HCT116 (cell line): ENCODE results near the gene TBC1D32. TPM values are rescaled to one million over a fixed set of nuclear protein-coding genes. Genes with fewer than 3 reads are reported as not detected.

Source experiments
- ATAC-seq: fragments of 200-7000 bp; cut with Tn5 transposase; 2 replicates; pipeline ENCODE4 v1.9.1; 2020; ENCODE audit warnings: mild to moderate bottlenecking, moderate library complexity
- BruUV-seq: library from RNA; stranded (reverse); fragments of 400-500 nt; replicated peaks from 2 replicates; lab custom pipeline; 2021; lab: Mats Ljungman, UMichigan
- CTCF ChIA-PET: fragments of 300-600 bp; sonication (Branson Sonifier 250); formaldehyde crosslinking; loops from one replicate; lab custom pipeline; 2021; ENCODE audit warnings: antibody characterized with exemption; lab: Charles Lee
- POLR2A ChIA-PET: fragments of 300-600, 350-600 bp; sonication (Branson Sonifier 250); formaldehyde crosslinking; loops from one replicate; lab custom pipeline; 2021; ENCODE audit warnings: antibody characterized with exemption; lab: Charles Lee
- RAD21 ChIA-PET, 2 experiments: fragments of 300-600 bp; sonication (Branson Sonifier 250); formaldehyde crosslinking; loops; one replicate each; lab custom pipeline; 2023; ENCODE audit warnings: low total read pairs in 2 of 2; ENCODE audit not compliant: uncharacterized antibody in 2 of 2, unreplicated experiment in 2 of 2, low non-redundant PET in 1 of 2; lab: Charles Lee
- DNase-seq: peaks from one replicate; pipeline ENCODE4 v3.0.0-alpha.2; 2010; ENCODE audit warnings: low read depth, low spot score
- H2AFZ ChIP-seq: fragments of 200-600 bp; shearing (Covaris generic), sonication (generic); 2 replicates; pipeline ENCODE4 v1.6.1; 2017; ENCODE audit warnings: low read depth, mixed run types, mixed read lengths, antibody characterized with exemption, low read length; ENCODE audit not compliant: poor library complexity, severe bottlenecking
- H3K27ac ChIP-seq: 2 replicates; pipeline ENCODE4 v1.5.1; 2012; ENCODE audit warnings: low read depth, low read length
- H3K27me3 ChIP-seq: fragments of 200-600 bp; sonication (generic); 2 replicates; pipeline ENCODE4 v1.6.1; 2016; ENCODE audit warnings: mixed run types, low read length, mixed read lengths; ENCODE audit not compliant: insufficient read depth
- H3K36me3 ChIP-seq, 2 experiments: fragments of 200-500 bp in 1 of 2; fragments of 200-600 bp in 1 of 2; sonication (Bioruptor generic) in 1 of 2; sonication (generic) in 1 of 2; 2 replicates each; pipeline versions ENCODE4 v1.5.1 to v1.6.1; 2014 to 2016; ENCODE audit warnings: low read length in 2 of 2, inconsistent platforms in 1 of 2, mixed read lengths in 1 of 2, mixed run types in 1 of 2; ENCODE audit not compliant: insufficient read depth in 2 of 2, control insufficient read depth in 1 of 2
- H3K4me1 ChIP-seq, 2 experiments: fragments of 200-600 bp in 1 of 2; sonication (generic) in 1 of 2; 2 replicates each; pipeline versions ENCODE4 v1.5.1 to v1.6.1; 2012 to 2017; ENCODE audit warnings: low read length in 2 of 2, inconsistent platforms in 1 of 2, mild to moderate bottlenecking in 1 of 2, mixed read lengths in 1 of 2, mixed run types in 1 of 2, moderate library complexity in 1 of 2; ENCODE audit not compliant: insufficient read depth in 2 of 2, control insufficient read depth in 1 of 2
- H3K4me2 ChIP-seq: fragments of 200-600 bp; sonication (generic); 2 replicates; pipeline ENCODE4 v1.6.1; 2017; ENCODE audit warnings: mixed run types, low read length, mixed read lengths
- H3K4me3 ChIP-seq, 2 experiments: fragments of 200-600 bp in 1 of 2; sonication (generic) in 1 of 2; replicated peaks in 1 of 2; 2 replicates each; pipeline ENCODE4 v1.5.1; 2011 to 2016; ENCODE audit warnings: low read length in 2 of 2, control low read depth in 1 of 2, low read depth in 1 of 2, mild to moderate bottlenecking in 1 of 2, mixed read lengths in 1 of 2, mixed run types in 1 of 2
- H3K79me2 ChIP-seq: fragments of 200-600 bp; sonication (generic); 2 replicates; pipeline ENCODE4 v1.6.1; 2017; ENCODE audit warnings: mild to moderate bottlenecking, mixed run types, low read length, moderate library complexity, mixed read lengths; ENCODE audit not compliant: insufficient read depth
- H3K9ac ChIP-seq: fragments of 200-600 bp; sonication (generic); 2 replicates; pipeline ENCODE4 v1.6.1; 2016; ENCODE audit warnings: low read length, mixed read lengths
- H3K9me2 ChIP-seq: fragments of 200-600 bp; sonication (generic), shearing (Covaris generic); 2 replicates; pipeline ENCODE4 v1.6.1; 2017; ENCODE audit warnings: mixed run types, mild to moderate bottlenecking, moderate library complexity; ENCODE audit not compliant: insufficient read depth
- H3K9me3 ChIP-seq, 2 experiments: fragments of 200-500 bp in 1 of 2; fragments of 200-600 bp in 1 of 2; sonication (Bioruptor generic) in 1 of 2; sonication (generic) in 1 of 2; 2 replicates each; pipeline ENCODE4 v1.6.1; 2014 to 2017; ENCODE audit warnings: low read length in 2 of 2, mixed read lengths in 2 of 2, inconsistent platforms in 1 of 2, low read depth in 1 of 2, mild to moderate bottlenecking in 1 of 2, mixed run types in 1 of 2, moderate library complexity in 1 of 2; ENCODE audit not compliant: control insufficient read depth in 1 of 2, insufficient read depth in 1 of 2
- H4K20me1 ChIP-seq: fragments of 200-600 bp; sonication (generic), shearing (Covaris generic); 2 replicates; pipeline ENCODE4 v1.6.1; 2017; ENCODE audit warnings: mixed run types, mild to moderate bottlenecking, moderate library complexity; ENCODE audit not compliant: insufficient read depth
- EGR1 ChIP-seq: IDR thresholded peaks from 2 replicates; pipeline ENCODE4 v1.6.1; 2012; ENCODE audit warnings: low read depth
- ELF1 ChIP-seq: IDR thresholded peaks from 2 replicates; pipeline ENCODE4 v1.6.1; 2012; ENCODE audit warnings: low read depth, borderline replicate concordance
- EZH2 ChIP-seq: fragments of 200-600 bp; sonication (generic); IDR thresholded peaks from 2 replicates; pipeline ENCODE4 v1.6.1; 2017; ENCODE audit warnings: antibody characterized with exemption, mixed run types
- POLR2AphosphoS5 ChIP-seq: IDR thresholded peaks from 2 replicates; pipeline ENCODE4 v1.6.1; 2011; ENCODE audit warnings: mild to moderate bottlenecking, low read depth, low read length, moderate library complexity
- RAD21 ChIP-seq: IDR thresholded peaks from 2 replicates; pipeline ENCODE4 v1.6.1; 2012; ENCODE audit warnings: low read depth, mild to moderate bottlenecking
- SIN3A ChIP-seq: IDR thresholded peaks from 2 replicates; pipeline ENCODE4 v1.6.1; 2012; ENCODE audit warnings: low read depth
- SRF ChIP-seq: IDR thresholded peaks from 2 replicates; pipeline ENCODE4 v1.6.1; 2012; ENCODE audit warnings: low read depth
- YY1 ChIP-seq: IDR thresholded peaks from 2 replicates; pipeline ENCODE4 v1.6.1; 2011; ENCODE audit warnings: low read length, low read depth, moderate library complexity, mild to moderate bottlenecking; ENCODE audit not compliant: insufficient replicate concordance; ENCODE audit errors: extremely low read depth
- ZNF274 ChIP-seq: fragments of 200-500 bp; sonication (Bioruptor generic); IDR thresholded peaks from 2 replicates; pipeline ENCODE4 v1.6.1; 2014; ENCODE audit warnings: mild to moderate bottlenecking, low read depth, low read length, inconsistent platforms
- intact Hi-C: fragments of 100-400 bp; cut with micrococcal nuclease; formaldehyde crosslinking; loops from 2 replicates; pipeline ENCODE4 v1.10.0; 2022
- total RNA-seq: library from RNA; stranded (reverse); gene quantifications from one replicate; pipeline ENCODE4 v1.2.1, GENCODE V29; 2021; ENCODE audit not compliant: unreplicated experiment
- TF ChIP-seq, protein P1 (sequence below): IDR thresholded peaks from 2 replicates; pipeline ENCODE4 v1.6.1; 2011; ENCODE audit warnings: mild to moderate bottlenecking, low read length, moderate library complexity; ENCODE audit not compliant: insufficient replicate concordance; ENCODE audit errors: extremely low read depth

Gene TBC1D32
- total RNA-seq, 1 experiment from 2014 or later, result 13.8 TPM

DNA sequence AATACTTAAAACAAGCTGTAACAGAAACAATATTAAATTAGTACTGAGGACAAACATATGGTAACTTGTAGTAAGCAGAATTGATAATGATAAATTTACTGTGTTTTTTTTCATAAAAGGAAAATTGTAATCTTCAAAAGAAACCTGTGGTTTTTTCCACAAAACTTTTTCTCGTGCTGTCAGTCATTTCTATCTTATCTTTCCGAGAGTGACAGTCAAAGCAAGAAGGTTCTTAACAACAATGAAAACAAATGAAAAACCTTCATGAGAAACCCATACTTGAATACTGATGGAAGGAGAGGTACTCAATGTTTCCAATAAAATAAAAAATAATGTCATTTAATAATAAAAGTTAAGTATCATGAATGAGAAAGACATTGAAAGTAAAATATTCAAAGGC, 174.0 kb downstream of the TBC1D32 start:
- ChIA-PET CTCF (no interaction called here), POLR2A (no interaction called here), RAD21 (no interaction called here)
- no peaks in the 10 kb centered on the region for H3K79me2 ChIP-seq
- H3K9ac ChIP-seq, result no peak overlapping the region
- no peaks in the 10 kb centered on the region for H3K9me2 ChIP-seq
- H3K4me2 ChIP-seq, result no peak overlapping the region
- H3K36me3 ChIP-seq, result no peaks in the 10 kb centered on the region
- BruUV-seq, result no TSS peak
- H4K20me1 ChIP-seq, result no peaks in the 10 kb centered on the region
- H3K4me1 ChIP-seq, result no peaks in the 10 kb centered on the region
- no peak overlapping the region for H3K4me3 ChIP-seq
- intact Hi-C loops, result no loop called here
- no peak for DNase-seq
- H2AFZ ChIP-seq, result no peak overlapping the region
- no peaks in the 10 kb centered on the region for H3K9me3 ChIP-seq
- no peak for ATAC-seq
- H3K27ac ChIP-seq, result no peak overlapping the region
- TF ChIP-seq ELF1 (no peak), POLR2AphosphoS5 (no peak), SIN3A (no peak), ZNF274 (no peak), EZH2 (no peak), YY1 (no peak), SRF (no peak), EGR1 (no peak), RAD21 (no peak)
- TF ChIP-seq, protein P1, sequence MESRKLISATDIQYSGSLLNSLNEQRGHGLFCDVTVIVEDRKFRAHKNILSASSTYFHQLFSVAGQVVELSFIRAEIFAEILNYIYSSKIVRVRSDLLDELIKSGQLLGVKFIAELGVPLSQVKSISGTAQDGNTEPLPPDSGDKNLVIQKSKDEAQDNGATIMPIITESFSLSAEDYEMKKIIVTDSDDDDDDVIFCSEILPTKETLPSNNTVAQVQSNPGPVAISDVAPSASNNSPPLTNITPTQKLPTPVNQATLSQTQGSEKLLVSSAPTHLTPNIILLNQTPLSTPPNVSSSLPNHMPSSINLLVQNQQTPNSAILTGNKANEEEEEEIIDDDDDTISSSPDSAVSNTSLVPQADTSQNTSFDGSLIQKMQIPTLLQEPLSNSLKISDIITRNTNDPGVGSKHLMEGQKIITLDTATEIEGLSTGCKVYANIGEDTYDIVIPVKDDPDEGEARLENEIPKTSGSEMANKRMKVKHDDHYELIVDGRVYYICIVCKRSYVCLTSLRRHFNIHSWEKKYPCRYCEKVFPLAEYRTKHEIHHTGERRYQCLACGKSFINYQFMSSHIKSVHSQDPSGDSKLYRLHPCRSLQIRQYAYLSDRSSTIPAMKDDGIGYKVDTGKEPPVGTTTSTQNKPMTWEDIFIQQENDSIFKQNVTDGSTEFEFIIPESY, result no peak
- TF ChIP-seq, all 23 proteins: peak for 0
- H3K27me3 ChIP-seq, result no peaks in the 10 kb centered on the region
